ENCODE results near the gene PRMT2. TPM values are rescaled to one million over a fixed set of nuclear protein-coding genes. Genes with fewer than 3 reads are reported as not detected.
"Not testable (repeated sequence)": the region's sequence is repeated elsewhere in the genome, so short reads cannot be mapped to it uniquely, and the experiment has no call there.

PRMT2 gene
- total RNA-seq, 1 donor from 2014 or later: 151 TPM

- no peak for DNase-seq (ENCODE audit: low spot score)
- H3K27ac Mint-ChIP-seq (ENCODE audit: unreplicated experiment): no peak overlapping the region
- peaks cover 6% of the 10 kb centered on the region for H3K27me3 Mint-ChIP-seq (ENCODE audit: unreplicated experiment)
- no peak for TF ChIP-seq CTCF (IDR thresholded peaks at IDR 0.05; ENCODE audit: unreplicated experiment)
- peaks cover 3% of the 10 kb centered on the region for H3K4me1 Mint-ChIP-seq (ENCODE audit: unreplicated experiment)
- H3K9me3 Mint-ChIP-seq (ENCODE audit: unreplicated experiment): no peaks in the 10 kb centered on the region
- H3K4me3 Mint-ChIP-seq (ENCODE audit: unreplicated experiment): peak overlapping the region; percentile 88
- peaks cover 21% of the 10 kb centered on the region for H3K36me3 Mint-ChIP-seq (ENCODE audit: low read depth, unreplicated experiment)
These were observed 31.7 kb downstream of the PRMT2 start for GRCh38 chr21:46666941-46667740.

- no peak for TF ChIP-seq CTCF (IDR thresholded peaks at IDR 0.05; ENCODE audit: unreplicated experiment)
- peaks cover 3% of the 10 kb centered on the region for H3K4me1 Mint-ChIP-seq (ENCODE audit: unreplicated experiment)
- peaks cover 21% of the 10 kb centered on the region for H3K36me3 Mint-ChIP-seq (ENCODE audit: low read depth, unreplicated experiment)
- H3K27ac Mint-ChIP-seq (ENCODE audit: unreplicated experiment): no peak overlapping the region
- peaks cover 8% of the 10 kb centered on the region for H3K27me3 Mint-ChIP-seq (ENCODE audit: unreplicated experiment)
- no peaks in the 10 kb centered on the region for H3K9me3 Mint-ChIP-seq (ENCODE audit: unreplicated experiment)
- peak; percentile 47 for DNase-seq (ENCODE audit: low spot score)
- peak overlapping the region; percentile 88 for H3K4me3 Mint-ChIP-seq (ENCODE audit: unreplicated experiment)
These were observed 32.4 kb downstream of the PRMT2 start for GRCh38 chr21:46667741-46668380.

- no peak overlapping the region for H3K27ac Mint-ChIP-seq (ENCODE audit: unreplicated experiment)
- TF ChIP-seq CTCF (IDR thresholded peaks at IDR 0.05; ENCODE audit: unreplicated experiment): no peak
- H3K27me3 Mint-ChIP-seq (ENCODE audit: unreplicated experiment): peaks cover 8% of the 10 kb centered on the region
- H3K36me3 Mint-ChIP-seq (ENCODE audit: low read depth, unreplicated experiment): peaks cover 15% of the 10 kb centered on the region
- H3K9me3 Mint-ChIP-seq (ENCODE audit: unreplicated experiment): no peaks in the 10 kb centered on the region
- peaks cover 3% of the 10 kb centered on the region for H3K4me1 Mint-ChIP-seq (ENCODE audit: unreplicated experiment)
- H3K4me3 Mint-ChIP-seq (ENCODE audit: unreplicated experiment): peak overlapping the region; percentile 85
- no peak for DNase-seq (ENCODE audit: low spot score)
These were observed 32.9 kb downstream of the PRMT2 start for GRCh38 chr21:46668381-46668780.

GRCh38 chr21:46668904-46669303 lies 33.4 kb downstream of the PRMT2 start:
- not testable (repeated sequence) for H3K9me3 Mint-ChIP-seq (ENCODE audit: unreplicated experiment); H3K27ac Mint-ChIP-seq (ENCODE audit: unreplicated experiment); H3K4me3 Mint-ChIP-seq (ENCODE audit: unreplicated experiment); H3K27me3 Mint-ChIP-seq (ENCODE audit: unreplicated experiment); DNase-seq (ENCODE audit: low spot score); H3K4me1 Mint-ChIP-seq (ENCODE audit: unreplicated experiment)
- H3K36me3 Mint-ChIP-seq (ENCODE audit: low read depth, unreplicated experiment): peaks cover 11% of the 10 kb centered on the region

- no peak for DNase-seq (ENCODE audit: low spot score)
- no peak for TF ChIP-seq CTCF (IDR thresholded peaks at IDR 0.05; ENCODE audit: unreplicated experiment)
- no peaks in the 10 kb centered on the region for H3K36me3 Mint-ChIP-seq (ENCODE audit: low read depth, unreplicated experiment)
These were observed 39.0 kb downstream of the PRMT2 start for GRCh38 chr21:46674430-46675007.

More at GRCh38 chr21:46674430-46675007, 39.0 kb downstream of the PRMT2 start:
- Mint-ChIP-seq H3K9me3 (ENCODE audit: unreplicated experiment) (no peaks in the 10 kb centered on the region), H3K27ac (ENCODE audit: unreplicated experiment) (no peak overlapping the region), H3K4me1 (ENCODE audit: unreplicated experiment) (no peaks in the 10 kb centered on the region), H3K27me3 (ENCODE audit: unreplicated experiment) (peaks cover 6% of the 10 kb centered on the region), H3K4me3 (ENCODE audit: unreplicated experiment) (no peak overlapping the region)
